ENCODE measurements around the gene C18orf63. TPM values are rescaled to one million over a fixed set of nuclear protein-coding genes. Genes with fewer than 3 reads are reported as not detected.

Gene C18orf63
- total RNA-seq, 2 donors from 2014 or later, result not detected

DNA sequence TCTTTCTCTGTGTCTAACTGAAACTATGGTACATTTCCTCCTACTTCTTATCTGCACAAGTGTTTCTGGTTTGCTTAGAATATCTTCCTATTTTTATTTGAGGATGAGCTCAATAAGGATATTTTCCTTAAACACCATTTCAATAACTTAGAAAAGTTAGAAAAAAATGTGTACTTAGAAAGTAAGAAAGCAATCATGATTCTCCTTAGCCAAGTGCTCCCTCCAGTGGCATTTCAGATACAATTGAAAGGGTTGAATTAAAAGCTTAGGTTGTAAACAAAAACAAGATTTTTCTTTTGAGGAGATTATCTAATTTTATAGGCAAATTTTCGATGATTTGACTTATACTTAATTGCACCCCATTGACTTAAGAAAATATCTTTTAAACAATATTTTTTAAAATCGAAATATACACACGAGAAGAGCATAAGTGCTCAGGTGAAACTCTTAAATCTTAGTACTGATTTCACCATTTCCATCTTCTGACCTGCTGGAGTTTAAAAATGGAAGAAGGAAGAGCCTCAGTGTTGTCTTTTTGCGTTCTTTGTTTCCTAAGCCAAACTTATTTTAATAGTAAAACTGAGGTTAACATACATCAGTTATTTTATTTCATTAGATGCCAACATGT, 26.9 kb downstream of the C18orf63 start:
- no peaks in the 10 kb centered on the region for H3K4me1 ChIP-seq
- TF ChIP-seq, protein P1, sequence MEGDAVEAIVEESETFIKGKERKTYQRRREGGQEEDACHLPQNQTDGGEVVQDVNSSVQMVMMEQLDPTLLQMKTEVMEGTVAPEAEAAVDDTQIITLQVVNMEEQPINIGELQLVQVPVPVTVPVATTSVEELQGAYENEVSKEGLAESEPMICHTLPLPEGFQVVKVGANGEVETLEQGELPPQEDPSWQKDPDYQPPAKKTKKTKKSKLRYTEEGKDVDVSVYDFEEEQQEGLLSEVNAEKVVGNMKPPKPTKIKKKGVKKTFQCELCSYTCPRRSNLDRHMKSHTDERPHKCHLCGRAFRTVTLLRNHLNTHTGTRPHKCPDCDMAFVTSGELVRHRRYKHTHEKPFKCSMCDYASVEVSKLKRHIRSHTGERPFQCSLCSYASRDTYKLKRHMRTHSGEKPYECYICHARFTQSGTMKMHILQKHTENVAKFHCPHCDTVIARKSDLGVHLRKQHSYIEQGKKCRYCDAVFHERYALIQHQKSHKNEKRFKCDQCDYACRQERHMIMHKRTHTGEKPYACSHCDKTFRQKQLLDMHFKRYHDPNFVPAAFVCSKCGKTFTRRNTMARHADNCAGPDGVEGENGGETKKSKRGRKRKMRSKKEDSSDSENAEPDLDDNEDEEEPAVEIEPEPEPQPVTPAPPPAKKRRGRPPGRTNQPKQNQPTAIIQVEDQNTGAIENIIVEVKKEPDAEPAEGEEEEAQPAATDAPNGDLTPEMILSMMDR (IDR thresholded peaks at IDR 0.05), result peak; percentile 31 to 79
- H3K9me3 ChIP-seq, result no peaks in the 10 kb centered on the region
- no peaks in the 10 kb centered on the region for H3K36me3 ChIP-seq
- H3K4me3 ChIP-seq, result no peak overlapping the region
- H3K27me3 ChIP-seq, result no peaks in the 10 kb centered on the region
- DNase-seq (ENCODE audit: low spot score), result no peak
- no peak overlapping the region for H3K27ac ChIP-seq

DNA sequence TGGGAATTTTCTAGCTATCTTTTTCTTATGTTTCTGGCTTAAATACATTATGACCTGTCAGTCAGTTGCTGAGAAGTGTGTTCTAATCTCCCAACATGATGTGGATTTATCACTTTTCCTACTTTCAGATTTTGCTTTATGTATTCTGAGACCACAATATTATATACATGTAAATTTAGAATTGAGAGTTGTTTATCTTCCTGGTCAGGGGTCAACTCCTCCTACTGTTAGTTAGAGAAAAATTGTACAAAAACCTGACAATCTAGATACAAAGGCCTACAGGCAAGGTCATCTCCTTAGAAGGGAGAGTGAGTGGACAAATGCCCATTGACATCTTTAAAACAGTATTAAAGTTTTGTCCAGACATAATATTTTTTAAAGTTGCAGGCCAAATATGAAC, 30.6 kb downstream of the C18orf63 start:
- no peak overlapping the region for H3K4me3 ChIP-seq
- H3K27ac ChIP-seq, result no peak overlapping the region
- no peaks in the 10 kb centered on the region for H3K9me3 ChIP-seq
- TF ChIP-seq, protein P1 (IDR thresholded peaks at IDR 0.05), result no peak
- H3K4me1 ChIP-seq, result no peaks in the 10 kb centered on the region
- no peaks in the 10 kb centered on the region for H3K27me3 ChIP-seq
- no peak for DNase-seq (ENCODE audit: low spot score)
- H3K36me3 ChIP-seq, result no peaks in the 10 kb centered on the region

GRCh38 chr18:74348581-74348980, 32.9 kb downstream of the C18orf63 start:
- Histone ChIP-seq H3K9me3 (no peaks in the 10 kb centered on the region), H3K27ac (no peak overlapping the region), H3K36me3 (no peaks in the 10 kb centered on the region), H3K4me1 (no peaks in the 10 kb centered on the region), H3K4me3 (no peak overlapping the region), H3K27me3 (no peaks in the 10 kb centered on the region)
- TF ChIP-seq, protein P1 (IDR thresholded peaks at IDR 0.05), result no peak
- no peak for DNase-seq (ENCODE audit: low spot score)

DNA sequence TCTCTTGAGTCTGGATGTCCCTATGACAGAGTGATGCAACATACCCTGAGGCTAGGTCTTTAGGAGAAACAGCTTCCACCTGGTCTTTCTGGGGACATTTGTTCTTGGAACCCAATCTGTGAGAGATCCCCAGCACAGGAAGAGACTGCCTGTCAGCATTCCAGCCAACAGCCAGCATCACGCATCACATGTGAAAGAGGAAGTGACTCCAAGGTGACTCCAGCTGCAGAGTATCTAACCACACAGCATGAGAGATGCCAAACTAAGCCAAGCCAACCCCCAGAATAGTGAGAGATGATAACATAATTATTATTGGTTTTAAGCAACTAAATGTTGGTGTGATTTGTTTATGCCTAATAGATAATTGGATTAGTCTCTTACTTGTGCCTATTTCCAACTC, 35.7 kb downstream of the C18orf63 start:
- no peaks in the 10 kb centered on the region for H3K27me3 ChIP-seq
- no peaks in the 10 kb centered on the region for H3K4me1 ChIP-seq
- DNase-seq (ENCODE audit: low spot score), result no peak
- H3K27ac ChIP-seq, result no peak overlapping the region
- H3K4me3 ChIP-seq, result no peak overlapping the region
- H3K36me3 ChIP-seq, result no peaks in the 10 kb centered on the region
- H3K9me3 ChIP-seq, result no peaks in the 10 kb centered on the region
- TF ChIP-seq, protein P1 (IDR thresholded peaks at IDR 0.05), result no peak

DNA sequence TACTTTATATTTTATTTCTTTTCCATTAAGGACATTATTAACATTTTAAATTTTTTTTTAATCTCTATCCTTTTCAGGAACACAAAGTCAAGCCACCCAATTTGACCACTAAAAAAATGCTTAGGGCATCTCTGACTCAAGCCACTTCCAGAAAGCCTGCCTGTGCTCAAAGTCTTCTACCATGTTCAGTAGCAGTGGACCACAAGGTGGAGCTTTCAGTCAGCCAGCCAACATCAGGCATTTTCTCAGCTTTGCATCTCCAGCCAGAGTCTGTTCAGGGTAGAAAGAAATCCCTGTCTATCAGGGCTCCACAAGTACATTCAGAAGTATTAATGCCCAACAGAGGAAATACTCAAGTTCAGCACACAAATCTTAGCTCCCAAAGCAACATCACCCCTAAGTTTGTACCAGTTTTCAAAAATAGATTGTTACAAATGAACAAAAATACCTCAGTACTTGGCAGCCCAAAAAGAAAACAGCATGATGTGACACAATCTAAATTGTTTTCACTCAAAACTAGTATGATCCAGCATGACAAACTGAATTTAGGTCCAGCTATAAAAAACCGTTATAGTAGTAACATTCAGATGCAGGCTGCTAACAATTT, 37.6 kb downstream of the C18orf63 start:
- Histone ChIP-seq H3K4me3 (no peak overlapping the region), H3K9me3 (no peaks in the 10 kb centered on the region), H3K4me1 (no peaks in the 10 kb centered on the region), H3K27ac (no peak overlapping the region), H3K36me3 (no peaks in the 10 kb centered on the region), H3K27me3 (no peaks in the 10 kb centered on the region)
- TF ChIP-seq, protein P1 (IDR thresholded peaks at IDR 0.05), result peak in 1 of 2 donors; percentile 83
- DNase-seq (ENCODE audit: low spot score), result peak; percentile 75

GRCh38 chr18:74356959-74357358, 41.3 kb downstream of the C18orf63 start:
- no peak for DNase-seq (ENCODE audit: low spot score)
- no peaks in the 10 kb centered on the region for H3K4me1 ChIP-seq
- TF ChIP-seq, protein P1 (IDR thresholded peaks at IDR 0.05), result no peak
- H3K27me3 ChIP-seq, result no peaks in the 10 kb centered on the region
- H3K4me3 ChIP-seq, result no peak overlapping the region
- no peaks in the 10 kb centered on the region for H3K36me3 ChIP-seq
- no peaks in the 10 kb centered on the region for H3K9me3 ChIP-seq
- no peak overlapping the region for H3K27ac ChIP-seq

Data from right atrium auricular region (tissue), 2 donors.